GM04503 (cell line): ENCODE results near the gene SLC10A1.
"Not testable (repeated sequence)": the region's sequence is repeated elsewhere in the genome, so short reads cannot be mapped to it uniquely, and the experiment has no call there.

Experiments
- DNase-seq: peaks from one replicate; pipeline ENCODE4 v3.0.0-alpha.2; 2012; ENCODE audit warnings: low read depth

SLC10A1 gene

GRCh38 chr14:69769623-69770022 is 27.4 kb downstream of the SLC10A1 start:
- DNase-seq = no peak

- no peak for DNase-seq
Observed at GRCh38 chr14:69768873-69769272, 28.2 kb downstream of the SLC10A1 start.

- DNase-seq = peak; percentile 40
Observed at GRCh38 chr14:69767369-69767999, 29.6 kb downstream of the SLC10A1 start.

- DNase-seq = peak; percentile 89
Observed at GRCh38 chr14:69766984-69767368, 30.1 kb downstream of the SLC10A1 start, which contains the start of gene SRSF5. Gene SRSF5 (plus strand): TSS chr14:69767142. CDS start chr14:69768157, 1,015 bp downstream.

- DNase-seq = no peak
Observed at GRCh38 chr14:69763761-69764510, 33.1 kb downstream of the SLC10A1 start.

GRCh38 chr14:69760810-69761209 is 36.2 kb downstream of the SLC10A1 start:
- no peak for DNase-seq

GRCh38 chr14:69756298-69756697 is 40.7 kb downstream of the SLC10A1 start:
- no peak for DNase-seq

- no peak for DNase-seq
Observed at GRCh38 chr14:69755784-69756183, 41.3 kb downstream of the SLC10A1 start.

- no peak for DNase-seq
Observed at GRCh38 chr14:69755296-69755695, 41.7 kb downstream of the SLC10A1 start.

- DNase-seq = no peak
Observed at GRCh38 chr14:69754487-69754886, 42.6 kb downstream of the SLC10A1 start.

- no peak for DNase-seq
Observed at GRCh38 chr14:69753860-69754259, 43.2 kb downstream of the SLC10A1 start.

- DNase-seq = no peak
Observed at GRCh38 chr14:69752773-69753172, 44.3 kb downstream of the SLC10A1 start.

GRCh38 chr14:69750495-69750894 is 46.5 kb downstream of the SLC10A1 start:
- no peak for DNase-seq

GRCh38 chr14:69749956-69750355 is 47.1 kb downstream of the SLC10A1 start:
- no peak for DNase-seq

- no peak for DNase-seq
Observed at GRCh38 chr14:69741055-69741454, 56.0 kb downstream of the SLC10A1 start.

- DNase-seq = not testable (repeated sequence)
Observed at GRCh38 chr14:69736405-69736804, 60.6 kb downstream of the SLC10A1 start.

GRCh38 chr14:69731919-69732598 is 65.0 kb downstream of the SLC10A1 start:
- not testable (repeated sequence) for DNase-seq

GRCh38 chr14:69727860-69728259 is 69.2 kb downstream of the SLC10A1 start:
- DNase-seq = no peak

- DNase-seq = peak; percentile 6
Observed at GRCh38 chr14:69726761-69727511, 70.1 kb downstream of the SLC10A1 start.
